HepG2 (cell line): ENCODE data around the gene TM9SF4. TPM values are rescaled to one million over a fixed set of nuclear protein-coding genes. Genes with fewer than 3 reads are reported as not detected.
A peak's percentile ranks its signal among the peaks of the same experiment; 100 is the strongest.

Experiments used
- ATAD3A ChIP-seq: sonication (generic); formaldehyde crosslinking; IDR thresholded peaks from 2 replicates; pipeline ENCODE4 v1.4.0; 2020; ENCODE audit warnings: missing genetic modification reagents
- ATF4 ChIP-seq, 2 experiments: fragments of 450-650 bp in 1 of 2; sonication (generic) in 1 of 2; formaldehyde crosslinking; IDR thresholded peaks; 2 replicates each; pipeline versions ENCODE4 v1.5.0 to v1.8.0; 2020 to 2022; ENCODE audit warnings: mild to moderate bottlenecking in 1 of 2, missing genetic modification reagents in 1 of 2
- ATF5 ChIP-seq: sonication (generic); formaldehyde crosslinking; IDR thresholded peaks from 2 replicates; pipeline ENCODE4 v1.4.0; 2020; ENCODE audit warnings: mild to moderate bottlenecking, low read depth, missing genetic modification reagents
- DNMT3B ChIP-seq: conservative IDR thresholded peaks from 2 replicates; pipeline ENCODE4 v1.6.1; 2016; ENCODE audit warnings: missing biosample characterization, control low read depth
- ELF4 ChIP-seq: sonication (generic); formaldehyde crosslinking; IDR thresholded peaks from 2 replicates; pipeline ENCODE4 v1.5.0; 2020; ENCODE audit warnings: missing genetic modification reagents, mild to moderate bottlenecking, moderate library complexity, borderline replicate concordance
- FOXM1 ChIP-seq: sonication (generic); formaldehyde crosslinking; IDR thresholded peaks from 2 replicates; pipeline ENCODE4 v1.5.0; 2020; ENCODE audit warnings: missing genetic modification reagents
- KIAA2018 ChIP-seq: sonication (generic); formaldehyde crosslinking; IDR thresholded peaks from 2 replicates; pipeline ENCODE4 v1.5.0; 2020; ENCODE audit warnings: mild to moderate bottlenecking, missing genetic modification reagents, borderline replicate concordance
- MIER3 ChIP-seq: IDR thresholded peaks from 2 replicates; pipeline ENCODE4 v1.6.1; 2016; ENCODE audit warnings: missing compliant biosample characterization, borderline replicate concordance
- NFE2L2 ChIP-seq: fragments of 150-350 bp; IDR thresholded peaks from 2 replicates; pipeline ENCODE4 v1.6.1; 2014; ENCODE audit warnings: low read length
- RNF2 ChIP-seq: fragments of 450-650 bp; conservative IDR thresholded peaks from 2 replicates; pipeline ENCODE4 v1.6.1; 2016; ENCODE audit warnings: low read depth
- SMYD3 ChIP-seq: sonication (generic); formaldehyde crosslinking; IDR thresholded peaks from 2 replicates; pipeline ENCODE4 v1.8.1; 2023; ENCODE audit warnings: mild to moderate bottlenecking, missing genetic modification reagents
- TEF ChIP-seq: sonication (generic); formaldehyde crosslinking; IDR thresholded peaks from 2 replicates; pipeline ENCODE4 v1.5.0; 2020; ENCODE audit warnings: missing genetic modification reagents
- ZBTB2 ChIP-seq: sonication (generic); formaldehyde crosslinking; IDR thresholded peaks from 2 replicates; pipeline ENCODE4 v1.8.0; 2022; ENCODE audit warnings: low read depth, missing genetic modification reagents
- ZNF12 ChIP-seq: sonication (generic); formaldehyde crosslinking; IDR thresholded peaks from 2 replicates; pipeline ENCODE4 v1.5.0; 2020; ENCODE audit warnings: missing genetic modification reagents
- ZNF563 ChIP-seq: sonication (generic); formaldehyde crosslinking; IDR thresholded peaks from 2 replicates; pipeline ENCODE4 v1.8.0; 2022; ENCODE audit warnings: mild to moderate bottlenecking, moderate library complexity, missing genetic modification reagents
- ZNF670 ChIP-seq: sonication (generic); formaldehyde crosslinking; IDR thresholded peaks from 2 replicates; pipeline ENCODE4 v1.8.0; 2022; ENCODE audit warnings: mild to moderate bottlenecking, missing genetic modification reagents, borderline replicate concordance
- ZNF703 ChIP-seq: sonication (generic); formaldehyde crosslinking; IDR thresholded peaks from 2 replicates; pipeline ENCODE4 v1.5.1; 2020; ENCODE audit warnings: missing genetic modification reagents, mild to moderate bottlenecking, moderate library complexity, borderline replicate concordance
- polyA plus RNA-seq, 8 experiments: library from polyadenylated mRNA; depleted of rRNA in 3 of 8; stranded (reverse) in 7 of 8; unstranded in 1 of 8; fragments of >200 nt; fragmentation: Illumina TruSeq in 4 of 8; extraction: Trizol in 4 of 8; gene quantifications; 2 replicates each; pipeline versions ENCODE4 v1.2.1 to v1.2.3, GENCODE V29; 2011 to 2016; ENCODE audit warnings: low read depth in 4 of 8, missing spikeins in 1 of 8, mixed read lengths in 1 of 8; ENCODE audit not compliant: insufficient read depth in 1 of 8
- total RNA-seq, 5 experiments: library from RNA; depleted of rRNA; stranded (reverse); fragments of >200 nt; fragmentation: Illumina TruSeq; extraction: Trizol; gene quantifications; 2 replicates each; pipeline ENCODE4 v1.2.3, GENCODE V29; 2016; ENCODE audit warnings: low read depth in 1 of 5

The TM9SF4 gene
- total and polyA plus RNA-seq, 2 of the 13 experiments (the other 11 are each of a cell fraction or from before 2014, with no cell fraction given): 53.5 to 171 TPM

GRCh38 chr20:32207626-32208498 lies 98.3 kb downstream of the TM9SF4 start, which contains the start of the genes PLAGL2 and POFUT1 (continued):
- TF ChIP-seq SMYD3 (CRISPR knock-in tag) (0 out of 2 replicates have a peak, but pooled peaks have one; percentile 72), DNMT3B (CRISPR knock-in tag) (no peak), MIER3 (CRISPR knock-in tag) (no peak), ZNF563 (CRISPR knock-in tag) (peak; percentile 96), ATAD3A (0 out of 2 replicates have a peak, but pooled peaks have one; percentile 44), ZNF703 (CRISPR knock-in tag) (no peak), FOXM1 (CRISPR knock-in tag) (no peak), ATF4 (CRISPR knock-in tag; IDR thresholded peaks at IDR 0.05) (peak in 1 of 2 experiments; percentile 48; a peak in 1 of 4 replicates), ELF4 (no peak; the same call in 1 of the 2 replicates), NFE2L2 (no peak), ZNF12 (no peak), TEF (CRISPR knock-in tag) (no peak; the same call in 1 of the 2 replicates), RNF2 (no peak), ATF5 (CRISPR knock-in tag) (no peak), ZNF670 (CRISPR knock-in tag) (no peak), ZBTB2 (peak; percentile 100), KIAA2018 (CRISPR knock-in tag) (no peak)
